ENCODE results near the gene KRT78.

KRT78 gene

DNA sequence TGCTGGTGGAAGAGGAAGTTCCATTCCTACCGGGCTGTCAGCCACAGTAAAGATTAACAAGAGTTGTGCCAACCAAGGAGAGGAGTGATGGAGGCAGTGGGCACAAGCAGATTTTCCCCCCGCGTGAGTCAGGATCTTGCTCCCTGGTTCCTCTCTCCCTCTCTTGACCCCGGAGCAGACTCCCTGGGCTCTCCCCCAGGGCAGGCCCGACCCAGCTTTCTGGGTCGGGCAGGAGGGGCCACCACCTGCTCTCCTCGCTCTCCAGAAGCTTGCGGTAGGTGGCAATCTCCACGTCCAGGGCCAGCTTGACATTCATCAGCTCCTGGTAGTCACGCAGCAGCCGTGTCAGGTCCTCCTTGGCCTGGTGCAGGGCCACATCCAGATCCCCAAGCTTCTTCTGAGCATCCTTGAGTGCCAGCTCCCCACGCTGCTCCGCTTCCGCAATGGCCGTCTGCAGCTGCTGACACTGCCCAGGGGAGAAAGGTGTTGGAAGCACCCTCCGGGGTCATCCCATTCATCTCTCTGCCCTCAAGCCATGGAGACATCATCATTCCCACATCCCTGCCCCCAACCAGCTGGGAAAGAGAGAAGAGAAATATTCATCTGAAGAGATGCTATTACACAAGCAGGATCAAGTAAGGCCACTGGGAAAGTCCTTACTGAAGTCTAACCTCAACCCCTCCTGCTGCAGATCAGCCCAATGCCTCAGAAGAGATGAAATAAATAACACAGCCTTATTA is 25.9 kb downstream of the KRT78 start:
- no peak for DNase-seq

DNA sequence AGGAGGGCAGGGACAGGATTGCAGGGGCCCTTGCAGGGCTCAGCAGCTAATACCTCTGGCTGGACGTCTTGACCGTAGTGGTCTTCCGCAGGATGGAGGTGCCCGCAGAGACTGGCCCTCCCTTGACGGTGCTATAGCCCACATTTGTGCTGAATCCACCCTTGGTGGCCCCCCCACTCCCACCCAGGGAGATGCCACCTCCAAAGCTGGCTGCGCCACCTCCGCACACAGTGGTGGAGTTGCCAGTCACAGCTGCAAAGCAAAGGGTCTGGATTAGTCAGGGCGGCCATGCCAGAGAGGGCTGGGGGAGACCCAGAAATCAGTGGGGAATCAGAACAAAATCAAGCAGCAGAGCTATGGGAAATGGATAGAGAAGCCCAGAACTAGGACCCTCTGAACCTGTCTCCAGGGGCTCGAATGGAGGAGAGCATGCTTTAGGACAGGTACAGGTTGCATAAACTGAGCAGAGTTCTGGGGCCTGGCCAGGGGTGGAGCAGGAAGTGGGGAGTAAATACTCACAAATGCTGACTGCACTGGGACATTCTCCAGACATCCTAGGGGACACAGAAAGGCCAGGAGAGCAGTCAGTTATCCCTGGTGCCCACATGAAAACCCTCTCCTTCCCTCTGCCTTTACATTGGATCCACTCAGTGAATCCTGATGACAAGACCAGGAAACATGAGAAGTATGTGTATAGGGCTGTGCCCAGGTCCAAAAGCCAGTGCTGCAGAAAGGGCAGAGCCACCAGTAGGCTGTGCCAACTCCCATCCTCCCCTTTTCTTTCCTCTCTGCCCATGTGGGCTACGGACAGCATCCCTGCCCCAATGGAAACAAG is 26.8 kb downstream of the KRT78 start:
- no peak for DNase-seq

DNA sequence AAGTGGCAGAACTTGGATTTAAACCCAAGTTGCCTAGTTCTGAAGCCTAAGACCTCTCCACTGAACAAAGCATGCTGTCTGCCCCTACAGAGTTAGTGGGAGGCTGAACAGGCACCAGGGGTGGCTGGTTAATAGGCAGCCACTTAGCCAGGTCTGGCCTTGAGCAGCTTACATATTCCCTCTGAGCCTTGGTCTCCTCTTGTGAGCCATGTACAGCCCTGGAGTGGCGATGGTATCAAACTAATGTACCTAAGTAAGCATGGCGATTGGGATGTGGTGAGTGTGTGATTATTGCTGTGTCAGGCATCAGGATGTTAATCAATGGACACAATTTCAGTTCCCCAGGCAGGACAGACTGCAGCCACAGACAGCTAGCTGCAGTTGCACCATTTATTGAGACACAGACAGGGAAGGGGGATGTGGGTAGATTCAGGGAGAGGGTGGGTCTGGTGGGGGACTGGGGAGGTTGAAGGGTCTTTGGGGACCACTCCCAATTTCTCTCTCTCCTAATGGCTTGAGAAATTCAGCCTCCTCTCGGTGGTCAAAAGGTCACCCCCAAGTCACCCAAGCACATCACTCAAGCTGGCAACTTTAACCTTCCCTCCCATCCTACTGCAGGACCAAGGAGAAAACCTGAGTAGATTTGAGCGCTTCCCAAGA is 27.6 kb downstream of the KRT78 start:
- no peak for DNase-seq

DNA sequence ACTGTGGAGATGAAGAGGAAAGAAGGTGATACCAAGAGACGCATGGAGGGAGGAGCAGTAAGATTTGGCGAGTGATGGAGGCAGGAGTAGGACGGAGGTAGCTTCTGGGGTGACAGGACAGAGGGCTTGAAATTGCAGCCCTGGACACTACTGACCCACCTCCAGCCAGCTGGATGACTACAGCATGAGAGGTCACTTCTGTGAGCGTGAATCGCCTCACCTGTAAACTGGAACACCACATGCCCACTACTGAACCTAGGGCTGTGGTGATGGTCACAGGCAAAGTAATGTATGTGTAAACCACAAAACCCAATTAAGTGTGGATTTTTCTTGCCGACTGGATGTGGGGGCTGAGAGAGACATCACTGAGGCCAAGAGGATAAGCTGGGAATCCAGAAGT is 28.3 kb downstream of the KRT78 start:
- DNase-seq, result no peak

GRCh38 chr12:52819731-52820510 is 28.9 kb downstream of the KRT78 start:
- DNase-seq, result no peak

GRCh38 chr12:52818887-52819420 is 29.8 kb downstream of the KRT78 start:
- no peak for DNase-seq

- DNase-seq, result no peak
Measured at GRCh38 chr12:52818388-52818787, 30.4 kb downstream of the KRT78 start.

DNA sequence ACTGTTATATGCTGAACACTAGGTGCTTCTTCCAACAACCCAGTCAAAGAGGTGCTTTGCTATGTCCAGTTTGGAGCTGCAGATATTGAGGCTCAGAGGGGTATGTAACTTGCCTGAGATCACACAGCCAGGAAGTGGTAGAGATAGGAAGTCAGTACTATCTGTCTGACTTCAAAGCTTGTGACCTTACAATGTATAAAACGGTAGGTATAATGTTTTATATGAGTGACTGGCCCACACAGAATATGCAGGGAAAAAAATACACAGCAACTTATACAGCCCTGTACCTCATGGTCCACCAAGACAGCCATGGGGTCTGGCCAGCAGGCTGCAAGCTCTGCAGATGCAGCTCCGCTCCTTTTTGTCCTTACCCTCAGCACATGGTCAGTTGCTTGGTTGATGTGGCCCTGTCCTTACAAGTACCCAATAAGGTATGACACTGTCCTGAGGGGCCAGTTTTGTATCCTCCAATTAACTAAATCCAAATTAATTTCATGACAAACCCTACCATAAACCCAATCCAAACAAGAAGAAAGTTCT is 31.0 kb downstream of the KRT78 start:
- no peak for DNase-seq

- no peak for DNase-seq
Measured at GRCh38 chr12:52817003-52817698, 31.6 kb downstream of the KRT78 start.

DNA sequence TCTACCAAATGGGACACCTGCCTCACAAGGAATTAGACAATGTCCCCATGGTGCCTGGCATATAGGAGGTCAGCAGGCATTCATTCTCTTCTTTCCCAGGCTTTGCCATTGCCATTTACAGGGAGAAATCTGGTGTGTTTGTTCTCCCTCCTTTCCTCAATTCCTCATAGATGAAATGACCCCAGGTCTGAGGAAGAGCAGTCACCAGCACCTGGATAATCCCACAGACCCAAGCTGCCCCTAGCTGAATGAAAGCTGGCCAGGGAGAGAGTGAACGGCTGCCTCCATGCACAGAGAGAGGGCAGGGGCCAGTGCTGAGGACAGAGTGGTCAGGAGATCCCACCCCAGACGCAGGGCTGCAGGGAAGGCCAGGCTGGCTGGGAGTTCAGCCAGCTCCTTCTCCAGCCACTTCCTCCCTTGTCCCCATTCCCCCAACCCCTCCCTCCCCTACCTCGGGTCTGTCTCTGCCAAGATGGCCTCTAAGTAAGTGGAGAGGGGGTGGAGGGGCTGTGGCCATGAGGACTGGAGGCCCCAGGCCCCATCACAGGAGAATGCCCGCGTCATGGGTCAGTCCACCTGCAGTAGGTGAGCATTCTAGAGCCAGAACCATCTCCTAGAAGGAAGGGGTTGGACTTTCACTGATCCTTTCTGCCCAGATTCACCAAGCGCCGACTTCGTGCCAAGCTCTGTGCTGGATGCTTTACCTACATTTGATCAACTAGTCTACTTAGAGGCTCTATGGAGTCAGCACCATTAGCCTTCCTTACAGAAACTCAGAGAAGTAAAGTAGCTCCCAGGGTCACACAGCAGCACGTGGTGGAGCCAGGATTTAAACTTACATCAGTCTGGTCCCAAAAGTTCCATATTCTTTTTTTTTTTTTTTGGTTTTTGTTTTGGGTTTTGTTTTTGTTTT is 32.9 kb downstream of the KRT78 start:
- DNase-seq, result no peak

DNA sequence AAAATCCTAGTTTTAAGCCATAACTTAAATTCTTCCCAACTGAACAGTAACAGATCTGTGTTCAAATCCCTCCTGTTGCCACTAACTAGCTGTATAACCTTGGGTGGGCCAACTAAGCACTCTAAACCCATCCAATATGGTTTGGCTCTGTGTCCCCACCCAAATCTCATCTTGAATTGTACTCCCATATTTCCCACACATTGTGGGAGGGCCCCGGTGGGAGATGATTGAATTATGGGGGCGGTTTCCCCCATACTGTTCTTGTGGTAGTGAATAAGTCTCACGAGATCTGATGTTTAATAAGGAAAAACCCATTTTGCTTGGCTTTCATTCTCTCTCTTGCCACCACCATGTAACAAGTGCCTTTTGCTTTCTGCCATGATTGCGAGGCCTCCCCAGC is 33.6 kb downstream of the KRT78 start:
- DNase-seq, result no peak

- DNase-seq, result no peak
Measured at GRCh38 chr12:52814710-52815155, 34.1 kb downstream of the KRT78 start.

DNA sequence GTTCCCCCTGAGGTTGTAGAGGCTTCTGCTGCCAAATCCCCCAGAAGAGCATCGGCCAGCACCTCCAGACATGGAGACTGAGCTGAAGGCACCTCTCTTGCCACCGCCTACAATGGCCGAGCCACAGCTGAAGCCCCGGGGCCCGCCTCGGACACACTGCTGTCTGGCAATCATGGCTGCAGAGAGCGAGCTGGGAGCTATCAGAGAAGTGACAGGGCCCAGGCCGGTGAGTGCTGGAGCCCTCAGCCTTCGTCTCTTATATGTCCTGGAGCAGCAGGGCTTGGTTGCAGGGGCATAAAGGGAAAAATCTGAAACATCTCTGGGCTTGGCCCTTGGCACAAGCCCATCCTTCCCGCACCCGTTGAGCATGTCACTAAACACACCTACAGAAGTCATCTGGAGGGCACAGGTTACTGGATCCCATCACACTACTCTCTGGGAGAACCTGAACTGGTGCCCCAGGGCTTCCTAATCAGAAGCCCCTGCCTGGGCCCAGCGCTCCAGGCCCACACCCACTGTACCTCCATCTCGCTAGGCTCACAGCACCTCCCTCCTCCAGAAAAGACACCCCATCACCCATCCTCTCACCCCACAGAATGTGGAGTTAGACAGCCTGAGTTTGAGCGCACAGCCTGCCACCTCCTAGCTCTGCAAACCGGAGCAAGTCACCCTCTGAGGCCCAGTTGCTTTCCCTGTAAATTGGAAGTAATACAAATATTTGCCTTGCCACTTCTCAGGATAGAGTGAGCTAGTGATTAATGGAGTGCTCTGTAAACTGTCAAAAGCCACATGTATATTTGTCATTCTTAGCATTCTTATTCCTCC is 34.7 kb downstream of the KRT78 start, which contains the start of gene KRT4:
Gene KRT4, minus strand, starts transcription at position 232 of the 825 bp plus-strand sequence. Its CDS starts 58 bp downstream, at position 174.
- no peak for DNase-seq

- DNase-seq, result no peak
Measured at GRCh38 chr12:52813203-52813819, 35.5 kb downstream of the KRT78 start.

DNA sequence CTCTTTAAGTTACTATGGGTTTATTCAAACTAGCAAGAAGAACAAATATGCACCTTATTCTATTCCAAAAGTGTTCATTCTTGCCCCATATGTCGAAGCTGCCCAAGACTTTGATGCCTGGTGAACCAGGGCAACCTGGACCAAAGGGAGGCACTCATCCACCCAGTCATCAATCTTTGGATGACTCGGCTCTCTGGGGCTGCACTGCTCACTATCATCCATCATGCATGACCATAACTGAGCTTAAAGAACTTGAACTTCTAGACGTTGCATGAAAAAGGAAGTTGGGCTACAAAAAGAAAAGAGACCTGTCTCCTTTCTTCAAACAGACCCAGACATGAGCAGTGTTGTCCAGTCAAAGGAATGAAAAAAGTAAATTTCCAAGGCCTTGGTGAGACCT is 36.0 kb downstream of the KRT78 start:
- no peak for DNase-seq

DNA sequence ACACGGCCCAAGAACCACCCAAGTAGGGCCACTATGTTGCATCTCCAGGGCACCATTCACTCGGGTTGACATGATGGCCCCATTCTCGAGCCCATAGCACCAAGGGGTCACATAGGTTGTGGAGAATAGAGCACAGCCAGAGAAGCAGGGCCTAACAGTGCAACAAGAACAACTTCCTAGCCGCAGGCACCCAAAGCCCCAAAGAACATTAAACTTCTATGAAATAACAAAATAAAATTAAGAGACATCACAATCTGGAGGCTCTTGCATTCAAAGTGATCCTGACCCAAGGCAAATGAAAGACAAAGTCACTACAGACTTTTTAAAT is 36.8 kb downstream of the KRT78 start:
- no peak for DNase-seq

DNA sequence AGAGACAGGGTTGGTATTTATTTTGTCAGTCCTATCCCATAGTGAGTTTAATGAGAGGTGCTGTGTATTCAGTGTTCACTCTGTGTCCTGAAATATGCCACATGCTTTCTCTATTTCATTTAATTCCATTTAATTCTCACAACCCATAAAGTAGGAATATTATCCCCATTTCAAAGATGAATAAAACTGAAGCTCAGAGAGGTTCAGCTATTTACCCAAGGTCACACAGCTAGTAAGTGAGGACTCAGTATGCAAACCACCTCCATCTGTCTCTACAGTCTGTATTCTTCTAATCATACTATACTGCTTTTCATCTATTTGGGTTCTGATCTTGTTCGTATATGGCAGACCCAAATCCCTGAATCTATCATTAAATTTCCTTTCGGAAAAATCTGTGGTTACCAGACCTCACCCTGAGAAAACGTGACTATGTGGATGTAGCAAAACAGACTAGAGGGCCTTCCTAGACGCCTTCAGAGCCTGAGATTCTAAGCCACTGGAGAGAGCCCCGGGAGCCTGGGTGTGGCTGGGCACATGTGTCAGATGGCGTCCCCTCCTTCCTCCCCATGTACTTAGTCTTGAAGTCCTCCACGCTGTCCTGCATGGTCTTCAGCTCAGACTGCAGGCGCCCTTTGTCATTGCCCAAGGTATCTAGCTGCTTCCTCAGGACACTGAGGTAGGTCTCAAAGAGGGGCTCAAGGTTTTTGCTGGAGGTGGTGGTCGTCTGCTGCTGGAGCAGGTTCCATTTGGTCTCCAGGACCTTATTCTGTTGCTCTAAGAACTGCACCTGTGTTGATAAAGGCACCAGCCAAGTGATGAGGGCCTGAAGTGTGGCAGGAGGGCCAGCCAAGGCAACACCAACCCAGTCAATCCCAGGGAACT is 37.4 kb downstream of the KRT78 start:
- no peak for DNase-seq

- DNase-seq, result no peak
Measured at GRCh38 chr12:52810554-52810953, 38.2 kb downstream of the KRT78 start.

All from NCI-H524 treated with DMSO at 0.1 percent for 48 hours (cell line).